IPS-NIHi11 (cell line): ENCODE data around the gene OPN1MW3.
"Not testable (repeated sequence)": the region's sequence is repeated elsewhere in the genome, so short reads cannot be mapped to it uniquely, and the experiment has no call there.

Experiments
- DNase-seq: peaks from one replicate; pipeline ENCODE4 v3.0.0; 2012; ENCODE audit warnings: mixed read lengths, low spot score

The OPN1MW3 gene

DNA sequence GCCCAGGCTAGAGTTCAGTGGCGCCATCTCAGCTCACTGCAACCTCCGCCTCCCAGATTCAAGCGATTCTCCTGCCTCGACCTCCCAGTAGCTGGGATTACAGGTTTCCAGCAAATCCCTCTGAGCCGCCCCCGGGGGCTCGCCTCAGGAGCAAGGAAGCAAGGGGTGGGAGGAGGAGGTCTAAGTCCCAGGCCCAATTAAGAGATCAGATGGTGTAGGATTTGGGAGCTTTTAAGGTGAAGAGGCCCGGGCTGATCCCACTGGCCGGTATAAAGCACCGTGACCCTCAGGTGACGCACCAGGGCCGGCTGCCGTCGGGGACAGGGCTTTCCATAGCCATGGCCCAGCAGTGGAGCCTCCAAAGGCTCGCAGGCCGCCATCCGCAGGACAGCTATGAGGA, at the start of gene OPN1MW3:
Gene OPN1MW3, plus strand, starts transcription at position 301 of the 400 bp plus-strand sequence. Its CDS starts 38 bp downstream, at position 339.
- not testable (repeated sequence) for DNase-seq

DNA sequence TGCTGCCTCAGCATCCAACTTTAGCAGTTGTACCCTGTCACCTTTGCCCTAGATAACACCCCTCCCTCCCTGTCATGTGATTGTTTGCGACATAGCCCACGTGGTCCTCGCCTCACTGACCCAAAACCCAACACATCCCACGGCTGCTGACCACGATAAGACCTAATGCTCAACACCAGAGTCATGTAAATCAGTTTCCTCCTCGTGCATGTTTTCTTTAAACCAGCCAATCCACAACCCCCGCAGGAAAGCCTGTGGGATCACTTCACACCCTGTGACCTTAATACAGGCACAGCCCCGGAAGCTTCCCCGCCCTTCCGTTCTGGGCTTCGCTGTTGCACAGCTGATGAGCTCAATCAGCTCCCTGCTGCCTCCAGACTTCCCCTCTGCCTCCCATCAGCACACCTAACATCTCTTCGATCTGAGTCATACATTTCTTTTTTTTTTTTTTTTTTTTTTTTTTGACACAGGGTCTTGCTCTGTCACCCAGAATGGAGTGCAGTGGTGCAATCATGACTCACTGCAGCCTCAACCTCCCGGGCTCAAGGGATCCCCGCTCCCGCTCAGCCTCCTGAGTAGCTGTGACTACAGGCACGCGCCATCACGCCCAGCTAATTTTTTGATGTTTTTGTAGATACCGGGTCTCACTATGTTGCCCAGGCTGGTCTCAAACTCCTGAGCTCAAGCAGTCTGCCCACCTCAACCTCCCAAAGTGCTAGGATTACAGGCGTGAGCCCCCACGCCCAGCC, 47.5 kb upstream of the OPN1MW3 start:
- not testable (repeated sequence) for DNase-seq

DNA sequence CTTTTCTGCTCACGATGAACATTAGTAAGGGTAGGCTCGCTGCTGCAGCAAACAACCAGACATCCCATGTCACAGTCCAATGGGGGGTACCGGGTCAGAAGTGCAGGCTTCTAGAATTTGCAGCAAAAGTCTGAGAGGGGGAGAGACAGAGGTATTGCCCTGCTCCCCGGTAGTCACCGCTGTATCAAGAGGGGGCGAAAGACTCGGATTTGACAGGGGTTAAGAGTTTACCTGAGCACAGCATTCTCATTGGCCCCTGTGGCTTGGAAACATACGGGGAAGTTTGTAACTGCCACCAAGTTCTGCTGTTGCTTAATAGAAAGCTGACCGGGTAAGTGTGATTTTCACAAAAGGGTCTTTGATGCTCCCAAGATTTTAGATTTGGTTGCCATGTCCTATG, 46.3 kb upstream of the OPN1MW3 start:
- not testable (repeated sequence) for DNase-seq

DNA sequence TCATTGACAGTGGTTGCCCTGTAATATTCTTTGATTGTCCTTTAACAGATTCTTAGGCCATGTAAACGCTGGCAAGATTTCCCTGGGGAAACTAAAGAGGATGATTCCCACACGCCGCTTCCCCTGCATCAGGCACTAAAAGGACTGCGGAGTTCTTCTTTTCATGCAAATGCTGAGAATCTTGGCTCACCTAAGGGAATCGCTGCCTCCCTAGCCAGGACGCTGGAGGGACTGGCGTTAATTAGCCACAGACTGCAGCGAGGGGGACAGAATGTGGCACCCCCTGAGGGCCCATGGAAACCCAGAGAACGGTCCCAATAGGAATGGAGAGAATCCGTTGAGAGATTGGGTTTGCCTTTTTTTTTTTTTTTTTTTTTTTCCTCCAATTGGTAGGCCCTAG, 45.9 kb upstream of the OPN1MW3 start:
- not testable (repeated sequence) for DNase-seq

DNA sequence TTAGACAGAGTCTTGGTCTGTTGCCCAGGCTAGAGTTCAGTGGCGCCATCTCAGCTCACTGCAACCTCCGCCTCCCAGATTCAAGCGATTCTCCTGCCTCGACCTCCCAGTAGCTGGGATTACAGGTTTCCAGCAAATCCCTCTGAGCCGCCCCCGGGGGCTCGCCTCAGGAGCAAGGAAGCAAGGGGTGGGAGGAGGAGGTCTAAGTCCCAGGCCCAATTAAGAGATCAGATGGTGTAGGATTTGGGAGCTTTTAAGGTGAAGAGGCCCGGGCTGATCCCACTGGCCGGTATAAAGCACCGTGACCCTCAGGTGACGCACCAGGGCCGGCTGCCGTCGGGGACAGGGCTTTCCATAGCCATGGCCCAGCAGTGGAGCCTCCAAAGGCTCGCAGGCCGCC, 37.9 kb upstream of the OPN1MW3 start, which contains the start of gene OPN1MW2:
Gene OPN1MW2, plus strand, starts transcription at position 301 of the 400 bp plus-strand sequence. Its CDS starts 60 bp downstream, at position 361.
- not testable (repeated sequence) for DNase-seq

DNA sequence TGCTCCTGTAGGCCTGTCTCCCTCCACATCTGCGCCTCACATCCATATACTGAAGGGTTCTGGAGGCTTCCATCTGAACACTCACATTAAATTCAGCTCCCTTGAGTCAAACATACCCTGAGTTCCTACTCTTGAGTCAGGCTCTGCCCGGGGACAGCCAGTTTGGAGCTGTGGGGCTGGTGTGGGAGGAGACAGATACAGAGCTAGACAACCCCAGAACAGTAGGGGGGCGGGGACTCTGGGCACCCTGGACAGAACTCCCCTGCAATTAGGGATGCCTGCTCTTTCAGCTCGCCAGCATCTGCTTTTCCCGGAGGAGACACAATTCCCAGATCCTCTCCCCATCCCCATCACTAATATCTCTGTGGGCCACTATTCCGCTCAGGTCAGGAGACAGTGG, 32.1 kb upstream of the OPN1MW3 start:
- not testable (repeated sequence) for DNase-seq

DNA sequence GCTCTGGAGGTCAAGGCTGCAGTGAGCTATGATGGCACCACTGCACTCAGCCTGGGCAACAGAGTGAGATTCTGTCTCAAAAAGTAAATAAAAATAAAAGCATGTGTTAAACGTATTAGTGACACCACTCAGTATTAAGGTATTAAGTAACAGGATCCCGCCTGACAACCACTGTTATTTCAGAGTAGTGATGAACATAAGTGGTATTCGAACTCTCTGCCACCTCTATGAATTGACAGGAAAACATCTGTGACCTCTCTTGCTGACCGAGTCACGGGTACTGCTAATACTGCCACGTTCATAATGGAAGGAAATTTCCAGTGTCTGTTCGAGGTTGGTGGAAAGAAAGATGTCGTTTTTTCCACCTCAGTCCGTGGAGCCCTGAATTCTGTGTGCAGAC, 30.7 kb upstream of the OPN1MW3 start:
- not testable (repeated sequence) for DNase-seq

DNA sequence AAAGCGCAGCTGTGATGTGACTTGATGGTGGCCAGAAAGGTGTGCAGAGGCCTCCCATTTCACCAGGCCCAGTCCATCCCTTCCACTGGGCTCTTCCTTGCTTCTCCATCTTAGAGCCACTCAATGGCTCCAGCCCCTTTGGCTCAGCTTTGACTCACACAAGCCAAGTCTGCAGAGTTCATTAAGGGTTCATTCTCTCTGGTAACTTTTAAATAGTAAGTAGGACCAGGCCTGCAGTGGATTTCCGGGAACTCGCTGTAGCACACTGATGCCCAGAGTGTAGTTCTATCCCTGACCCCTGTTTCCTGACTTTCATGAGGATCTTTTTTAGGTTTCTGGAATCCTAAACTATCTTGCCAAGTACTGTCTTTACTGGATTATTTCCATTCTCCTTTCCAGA, 25.9 kb upstream of the OPN1MW3 start:
- DNase-seq = not testable (repeated sequence)

DNA sequence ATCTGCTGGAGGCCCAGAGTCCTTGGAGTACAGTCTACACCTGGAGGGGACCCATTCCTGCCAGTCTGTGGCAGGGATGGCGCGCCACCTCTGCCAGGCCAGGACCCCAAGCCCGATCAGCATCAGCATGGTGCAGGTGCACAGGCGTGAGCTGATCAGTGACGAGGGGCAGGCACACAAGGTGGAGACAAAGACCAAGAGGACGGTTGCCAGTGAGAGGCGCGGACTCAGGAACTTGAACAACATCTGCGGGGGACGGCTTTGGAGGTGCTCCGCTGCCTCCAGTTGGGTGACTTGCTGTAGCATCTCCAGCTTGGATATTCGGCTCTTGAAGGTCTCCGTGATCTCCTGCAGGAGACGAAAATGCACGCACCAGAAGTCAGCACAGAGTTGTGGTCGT, 23.8 kb upstream of the OPN1MW3 start:
- DNase-seq = not testable (repeated sequence)

DNA sequence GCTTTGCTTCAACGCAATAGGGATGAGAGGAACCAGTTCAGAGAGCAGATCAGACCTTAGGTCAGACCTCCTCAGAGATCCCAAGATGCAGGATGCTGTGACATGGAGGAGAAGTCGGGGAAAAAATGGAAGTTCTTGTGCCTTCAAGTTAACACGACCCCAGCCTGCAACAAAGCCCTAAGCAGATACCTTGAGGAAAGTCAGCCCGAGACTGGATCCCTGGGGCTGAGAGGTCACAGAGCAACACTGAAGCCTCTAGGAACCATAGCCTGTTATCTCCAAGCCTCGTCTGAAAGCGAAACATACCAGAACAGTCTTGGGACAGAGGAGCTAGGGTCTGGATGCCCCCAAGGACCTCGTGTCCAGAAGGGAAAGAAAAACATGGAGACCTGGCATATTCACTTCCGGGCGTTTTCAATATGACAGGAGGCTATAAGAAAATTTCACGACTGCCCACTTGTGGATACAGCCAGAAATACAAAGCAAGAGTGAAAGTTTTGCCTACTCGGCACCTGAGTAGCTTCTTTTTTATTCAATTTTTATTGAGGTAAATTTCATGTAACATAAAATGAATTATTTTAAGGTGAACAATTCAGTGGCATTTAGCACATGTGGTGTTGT, 18.3 kb upstream of the OPN1MW3 start:
- DNase-seq = not testable (repeated sequence)

DNA sequence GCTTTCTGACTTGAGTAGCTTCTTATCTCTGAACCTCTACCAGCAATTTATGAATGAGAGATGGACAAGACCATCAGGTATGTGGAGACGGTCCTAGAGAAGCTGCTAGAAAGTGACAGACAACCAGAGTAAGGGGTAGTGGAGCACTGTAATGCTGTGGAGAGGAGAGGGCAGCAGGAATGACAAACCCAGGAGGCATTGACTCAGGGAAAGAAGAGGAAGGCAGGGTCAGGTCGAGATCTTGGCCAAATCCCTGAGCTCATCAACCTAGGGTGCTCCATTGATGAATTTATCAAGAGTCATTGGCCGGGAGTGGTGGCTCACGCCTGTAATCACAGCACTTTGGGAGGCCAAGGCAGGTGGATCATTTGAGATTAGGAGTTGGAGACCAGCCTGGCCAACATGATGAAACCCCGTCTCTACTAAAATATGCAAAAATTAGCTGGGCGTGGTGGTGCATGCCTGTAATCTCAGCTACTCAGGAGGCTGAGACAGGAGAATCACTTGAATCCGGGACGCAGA, 17.3 kb upstream of the OPN1MW3 start:
- DNase-seq = not testable (repeated sequence)

DNA sequence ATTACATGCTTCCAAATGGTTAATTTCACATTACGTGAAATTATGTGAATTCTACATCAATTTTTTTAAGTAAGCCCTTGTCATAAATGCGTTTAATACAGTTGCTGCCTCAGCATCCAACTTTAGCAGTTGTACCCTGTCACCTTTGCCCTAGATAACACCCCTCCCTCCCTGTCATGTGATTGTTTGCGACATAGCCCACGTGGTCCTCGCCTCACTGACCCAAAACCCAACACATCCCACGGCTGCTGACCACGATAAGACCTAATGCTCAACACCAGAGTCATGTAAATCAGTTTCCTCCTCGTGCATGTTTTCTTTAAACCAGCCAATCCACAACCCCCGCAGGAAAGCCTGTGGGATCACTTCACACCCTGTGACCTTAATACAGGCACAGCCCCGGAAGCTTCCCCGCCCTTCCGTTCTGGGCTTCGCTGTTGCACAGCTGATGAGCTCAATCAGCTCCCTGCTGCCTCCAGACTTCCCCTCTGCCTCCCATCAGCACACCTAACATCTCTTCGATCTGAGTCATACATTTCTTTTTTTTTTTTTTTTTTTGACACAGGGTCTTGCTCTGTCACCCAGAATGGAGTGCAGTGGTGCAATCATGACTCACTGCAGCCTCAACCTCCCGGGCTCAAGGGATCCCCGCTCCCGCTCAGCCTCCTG, 9.9 kb upstream of the OPN1MW3 start:
- not testable (repeated sequence) for DNase-seq

DNA sequence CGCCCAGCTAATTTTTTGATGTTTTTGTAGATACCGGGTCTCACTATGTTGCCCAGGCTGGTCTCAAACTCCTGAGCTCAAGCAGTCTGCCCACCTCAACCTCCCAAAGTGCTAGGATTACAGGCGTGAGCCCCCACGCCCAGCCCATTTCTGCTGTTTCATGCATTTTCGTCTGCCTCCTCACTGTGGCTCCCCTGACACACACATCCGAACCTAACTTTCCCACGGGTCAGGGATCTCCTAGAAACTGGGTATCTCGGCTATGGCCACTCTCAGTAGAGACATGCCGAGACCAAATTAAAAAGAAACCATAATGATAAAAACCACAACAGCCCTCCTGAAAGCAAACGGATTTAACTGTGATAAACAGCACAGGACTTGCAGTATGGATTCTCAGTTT, 9.3 kb upstream of the OPN1MW3 start:
- not testable (repeated sequence) for DNase-seq

DNA sequence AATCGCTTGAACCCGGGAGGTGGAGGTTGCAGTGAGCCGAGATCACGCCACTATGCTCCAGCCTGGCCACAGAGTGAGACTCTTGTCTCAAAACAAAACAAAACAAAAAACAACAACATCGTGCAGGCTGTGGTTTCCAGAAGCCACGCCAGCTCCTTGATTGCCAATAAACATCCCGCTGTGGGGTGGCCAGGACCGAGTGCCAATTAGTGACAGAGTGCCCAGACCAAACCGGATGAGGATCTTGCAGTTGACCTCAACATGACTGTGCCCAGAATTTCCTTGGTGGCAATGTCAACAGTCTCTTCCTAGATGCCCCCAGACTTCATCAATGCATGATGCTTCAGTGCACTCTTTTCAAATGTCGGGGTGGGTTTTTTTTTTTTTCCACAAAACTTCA, 1.3 kb downstream of the OPN1MW3 start:
- not testable (repeated sequence) for DNase-seq

DNA sequence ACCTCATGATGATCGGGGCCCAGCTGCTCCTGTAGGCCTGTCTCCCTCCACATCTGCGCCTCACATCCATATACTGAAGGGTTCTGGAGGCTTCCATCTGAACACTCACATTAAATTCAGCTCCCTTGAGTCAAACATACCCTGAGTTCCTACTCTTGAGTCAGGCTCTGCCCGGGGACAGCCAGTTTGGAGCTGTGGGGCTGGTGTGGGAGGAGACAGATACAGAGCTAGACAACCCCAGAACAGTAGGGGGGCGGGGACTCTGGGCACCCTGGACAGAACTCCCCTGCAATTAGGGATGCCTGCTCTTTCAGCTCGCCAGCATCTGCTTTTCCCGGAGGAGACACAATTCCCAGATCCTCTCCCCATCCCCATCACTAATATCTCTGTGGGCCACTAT, 5.7 kb downstream of the OPN1MW3 start:
- not testable (repeated sequence) for DNase-seq

DNA sequence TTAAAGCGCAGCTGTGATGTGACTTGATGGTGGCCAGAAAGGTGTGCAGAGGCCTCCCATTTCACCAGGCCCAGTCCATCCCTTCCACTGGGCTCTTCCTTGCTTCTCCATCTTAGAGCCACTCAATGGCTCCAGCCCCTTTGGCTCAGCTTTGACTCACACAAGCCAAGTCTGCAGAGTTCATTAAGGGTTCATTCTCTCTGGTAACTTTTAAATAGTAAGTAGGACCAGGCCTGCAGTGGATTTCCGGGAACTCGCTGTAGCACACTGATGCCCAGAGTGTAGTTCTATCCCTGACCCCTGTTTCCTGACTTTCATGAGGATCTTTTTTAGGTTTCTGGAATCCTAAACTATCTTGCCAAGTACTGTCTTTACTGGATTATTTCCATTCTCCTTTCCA, 11.9 kb downstream of the OPN1MW3 start:
- DNase-seq = not testable (repeated sequence)

DNA sequence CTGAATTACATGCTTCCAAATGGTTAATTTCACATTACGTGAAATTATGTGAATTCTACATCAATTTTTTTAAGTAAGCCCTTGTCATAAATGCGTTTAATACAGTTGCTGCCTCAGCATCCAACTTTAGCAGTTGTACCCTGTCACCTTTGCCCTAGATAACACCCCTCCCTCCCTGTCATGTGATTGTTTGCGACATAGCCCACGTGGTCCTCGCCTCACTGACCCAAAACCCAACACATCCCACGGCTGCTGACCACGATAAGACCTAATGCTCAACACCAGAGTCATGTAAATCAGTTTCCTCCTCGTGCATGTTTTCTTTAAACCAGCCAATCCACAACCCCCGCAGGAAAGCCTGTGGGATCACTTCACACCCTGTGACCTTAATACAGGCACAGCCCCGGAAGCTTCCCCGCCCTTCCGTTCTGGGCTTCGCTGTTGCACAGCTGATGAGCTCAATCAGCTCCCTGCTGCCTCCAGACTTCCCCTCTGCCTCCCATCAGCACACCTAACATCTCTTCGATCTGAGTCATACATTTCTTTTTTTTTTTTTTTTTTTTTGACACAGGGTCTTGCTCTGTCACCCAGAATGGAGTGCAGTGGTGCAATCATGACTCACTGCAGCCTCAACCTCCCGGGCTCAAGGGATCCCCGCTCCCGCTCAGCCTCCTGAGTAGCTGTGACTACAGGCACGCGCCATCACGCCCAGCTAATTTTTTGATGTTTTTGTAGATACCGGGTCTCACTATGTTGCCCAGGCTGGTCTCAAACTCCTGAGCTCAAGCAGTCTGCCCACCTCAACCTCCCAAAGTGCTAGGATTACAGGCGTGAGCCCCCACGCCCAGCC, 27.3 kb downstream of the OPN1MW3 start:
- DNase-seq = not testable (repeated sequence)

DNA sequence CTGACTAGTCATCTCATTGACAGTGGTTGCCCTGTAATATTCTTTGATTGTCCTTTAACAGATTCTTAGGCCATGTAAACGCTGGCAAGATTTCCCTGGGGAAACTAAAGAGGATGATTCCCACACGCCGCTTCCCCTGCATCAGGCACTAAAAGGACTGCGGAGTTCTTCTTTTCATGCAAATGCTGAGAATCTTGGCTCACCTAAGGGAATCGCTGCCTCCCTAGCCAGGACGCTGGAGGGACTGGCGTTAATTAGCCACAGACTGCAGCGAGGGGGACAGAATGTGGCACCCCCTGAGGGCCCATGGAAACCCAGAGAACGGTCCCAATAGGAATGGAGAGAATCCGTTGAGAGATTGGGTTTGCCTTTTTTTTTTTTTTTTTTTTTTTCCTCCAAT, 29.0 kb downstream of the OPN1MW3 start:
- DNase-seq = not testable (repeated sequence)

DNA sequence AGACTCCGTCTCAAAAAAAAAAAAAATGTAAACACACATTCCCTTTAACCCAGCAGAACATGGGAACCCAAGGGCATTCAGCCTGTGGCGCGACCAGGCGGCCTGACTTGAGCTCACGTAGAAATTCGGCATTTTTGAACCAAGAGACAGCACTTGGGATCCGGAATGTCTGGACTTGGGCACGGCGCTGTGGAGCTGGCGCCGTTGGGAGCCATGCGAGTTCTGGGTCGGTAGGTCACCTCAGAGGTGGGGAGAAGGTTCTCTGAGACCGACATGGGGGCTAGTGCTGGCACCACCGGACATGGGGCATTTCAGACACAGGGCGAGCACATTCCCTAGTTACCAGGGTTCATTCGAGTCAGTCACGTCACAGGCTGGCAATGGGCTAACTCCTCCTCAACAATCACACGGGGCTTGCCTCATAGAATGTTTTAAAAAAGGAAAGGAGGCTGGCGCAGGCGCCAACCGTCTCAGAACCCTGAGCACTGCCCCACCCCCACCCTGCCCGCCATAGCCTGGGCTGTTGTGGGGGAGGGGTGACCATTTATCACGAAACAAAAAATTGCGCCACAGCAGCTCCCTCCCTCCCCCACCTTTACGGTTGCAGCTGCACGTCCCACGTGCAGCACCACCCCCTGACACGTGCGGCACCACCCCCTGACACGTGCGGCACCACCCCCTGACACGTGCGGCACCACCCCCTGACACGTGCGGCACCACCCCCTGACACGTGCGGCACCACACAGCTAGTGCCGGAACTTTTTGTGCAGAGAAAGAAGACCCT, 37.6 kb downstream of the OPN1MW3 start, which contains the start of gene TEX28:
Gene TEX28, minus strand, starts transcription at position 334 of the 784 bp plus-strand sequence. CDS start 3,007 bp downstream, outside the sequence.
- no peak for DNase-seq

DNA sequence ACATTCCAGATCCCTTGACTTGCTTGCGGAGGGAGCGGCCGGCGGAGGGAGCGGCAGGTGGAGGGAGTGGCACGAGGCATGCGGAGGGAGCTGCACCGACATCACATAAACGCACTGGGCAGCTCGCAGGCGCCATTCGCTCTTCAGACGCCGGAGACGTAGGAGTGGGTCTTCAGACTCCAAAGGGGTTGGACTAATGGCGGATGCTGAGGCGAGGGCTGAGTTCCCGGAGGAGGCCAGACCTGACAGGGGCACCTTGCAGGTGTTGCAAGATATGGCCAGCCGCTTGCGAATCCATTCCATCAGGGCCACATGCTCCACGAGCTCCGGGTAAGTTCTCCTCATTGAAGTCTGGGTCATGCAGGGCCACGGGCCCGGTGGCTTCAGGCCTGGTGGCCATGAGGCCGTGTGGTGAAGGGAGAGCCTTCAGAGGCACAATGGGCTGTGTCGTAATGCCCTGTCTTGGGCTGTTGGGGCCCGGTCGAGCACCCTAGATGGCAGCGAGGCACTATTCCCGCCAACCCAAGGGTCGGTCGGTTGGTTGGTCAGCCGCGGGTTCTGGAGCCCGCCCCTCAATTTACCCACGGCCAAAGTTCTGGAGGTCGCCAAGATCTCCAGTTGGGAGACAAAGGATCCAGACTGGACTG, 38.4 kb downstream of the OPN1MW3 start, which contains the start of gene TKTL1:
Gene TKTL1, plus strand, starts transcription at position 132 of the 647 bp plus-strand sequence. Its CDS starts 65 bp downstream, at position 197.
- no peak for DNase-seq
